ENCODE data around the gene GNPTG.

GNPTG gene

GRCh38 chr16:1319041-1319440 lies 32.7 kb upstream of the GNPTG start:
- H2AFZ ChIP-seq (ENCODE audit: low read length, unreplicated experiment) = no peak overlapping the region
- peaks cover 40% of the 10 kb centered on the region; the same call in 1 of the 2 replicates for H3K36me3 ChIP-seq (ENCODE audit: insufficient read depth, low read length)
- H3K4me3 ChIP-seq (ENCODE audit: low read depth, low read length) = no peak overlapping the region
- H3K79me2 ChIP-seq (ENCODE audit: control insufficient read depth, insufficient read depth, low read length, unreplicated experiment) = peaks cover 41% of the 10 kb centered on the region
- no peaks in the 10 kb centered on the region for H3K27me3 ChIP-seq (ENCODE audit: insufficient read depth, low read length)
- no peak overlapping the region for H3K27ac ChIP-seq (ENCODE audit: low read depth, low read length)
- H3K4me1 ChIP-seq (ENCODE audit: control insufficient read depth, insufficient read depth, low read length, unreplicated experiment) = no peaks in the 10 kb centered on the region

- Histone ChIP-seq H3K36me3 (ENCODE audit: insufficient read depth, low read length) (peaks cover 36% of the 10 kb centered on the region; the same call in 1 of the 2 replicates), H3K27ac (ENCODE audit: low read depth, low read length) (no peak overlapping the region), H3K27me3 (ENCODE audit: insufficient read depth, low read length) (no peaks in the 10 kb centered on the region), H2AFZ (ENCODE audit: low read length, unreplicated experiment) (no peak overlapping the region), H3K4me1 (ENCODE audit: control insufficient read depth, insufficient read depth, low read length, unreplicated experiment) (no peaks in the 10 kb centered on the region), H3K79me2 (ENCODE audit: control insufficient read depth, insufficient read depth, low read length, unreplicated experiment) (peaks cover 30% of the 10 kb centered on the region), H3K4me3 (ENCODE audit: low read depth, low read length) (no peak overlapping the region)
Observed at GRCh38 chr16:1320097-1320496, 31.6 kb upstream of the GNPTG start.

GRCh38 chr16:1320658-1321240 lies 31.0 kb upstream of the GNPTG start:
- peaks cover 31% of the 10 kb centered on the region; the same call in 1 of the 2 replicates for H3K36me3 ChIP-seq (ENCODE audit: insufficient read depth, low read length)
- no peaks in the 10 kb centered on the region for H3K4me1 ChIP-seq (ENCODE audit: control insufficient read depth, insufficient read depth, low read length, unreplicated experiment)
- no peak overlapping the region for H3K4me3 ChIP-seq (ENCODE audit: low read depth, low read length)
- no peak overlapping the region for H3K27ac ChIP-seq (ENCODE audit: low read depth, low read length)
- H2AFZ ChIP-seq (ENCODE audit: low read length, unreplicated experiment) = no peak overlapping the region
- H3K79me2 ChIP-seq (ENCODE audit: control insufficient read depth, insufficient read depth, low read length, unreplicated experiment) = peaks cover 23% of the 10 kb centered on the region
- H3K27me3 ChIP-seq (ENCODE audit: insufficient read depth, low read length) = no peaks in the 10 kb centered on the region

- Histone ChIP-seq H3K4me1 (ENCODE audit: control insufficient read depth, insufficient read depth, low read length, unreplicated experiment) (no peaks in the 10 kb centered on the region), H2AFZ (ENCODE audit: low read length, unreplicated experiment) (no peak overlapping the region), H3K36me3 (ENCODE audit: insufficient read depth, low read length) (peaks cover 28% of the 10 kb centered on the region; the same call in 1 of the 2 replicates), H3K27ac (ENCODE audit: low read depth, low read length) (no peak overlapping the region), H3K4me3 (ENCODE audit: low read depth, low read length) (no peak overlapping the region), H3K27me3 (ENCODE audit: insufficient read depth, low read length) (no peaks in the 10 kb centered on the region), H3K79me2 (ENCODE audit: control insufficient read depth, insufficient read depth, low read length, unreplicated experiment) (peaks cover 11% of the 10 kb centered on the region)
Observed at GRCh38 chr16:1322407-1322806, 29.3 kb upstream of the GNPTG start.

- no peaks in the 10 kb centered on the region for H3K27me3 ChIP-seq (ENCODE audit: insufficient read depth, low read length)
- no peak overlapping the region for H2AFZ ChIP-seq (ENCODE audit: low read length, unreplicated experiment)
- H3K27ac ChIP-seq (ENCODE audit: low read depth, low read length) = no peak overlapping the region
- no peak overlapping the region for H3K4me3 ChIP-seq (ENCODE audit: low read depth, low read length)
- H3K36me3 ChIP-seq (ENCODE audit: insufficient read depth, low read length) = peaks cover 17% of the 10 kb centered on the region; the same call in 1 of the 2 replicates
- peaks cover 3% of the 10 kb centered on the region for H3K79me2 ChIP-seq (ENCODE audit: control insufficient read depth, insufficient read depth, low read length, unreplicated experiment)
- no peaks in the 10 kb centered on the region for H3K4me1 ChIP-seq (ENCODE audit: control insufficient read depth, insufficient read depth, low read length, unreplicated experiment)
Observed at GRCh38 chr16:1323296-1324239, 28.2 kb upstream of the GNPTG start.

- no peak overlapping the region for H2AFZ ChIP-seq (ENCODE audit: low read length, unreplicated experiment)
- peaks cover under 1% of the 10 kb centered on the region for H3K79me2 ChIP-seq (ENCODE audit: control insufficient read depth, insufficient read depth, low read length, unreplicated experiment)
- H3K36me3 ChIP-seq (ENCODE audit: insufficient read depth, low read length) = peaks cover 11% of the 10 kb centered on the region; the same call in 1 of the 2 replicates
- H3K27ac ChIP-seq (ENCODE audit: low read depth, low read length) = no peak overlapping the region
- H3K27me3 ChIP-seq (ENCODE audit: insufficient read depth, low read length) = no peaks in the 10 kb centered on the region
- no peaks in the 10 kb centered on the region for H3K4me1 ChIP-seq (ENCODE audit: control insufficient read depth, insufficient read depth, low read length, unreplicated experiment)
- H3K4me3 ChIP-seq (ENCODE audit: low read depth, low read length) = no peak overlapping the region
Observed at GRCh38 chr16:1324286-1324826, 27.4 kb upstream of the GNPTG start.

- H3K27me3 ChIP-seq (ENCODE audit: insufficient read depth, low read length) = no peaks in the 10 kb centered on the region
- peaks cover 2% of the 10 kb centered on the region; the same call in 1 of the 2 replicates for H3K36me3 ChIP-seq (ENCODE audit: insufficient read depth, low read length)
- no peak overlapping the region for H3K4me3 ChIP-seq (ENCODE audit: low read depth, low read length)
- H3K79me2 ChIP-seq (ENCODE audit: control insufficient read depth, insufficient read depth, low read length, unreplicated experiment) = no peaks in the 10 kb centered on the region
- H2AFZ ChIP-seq (ENCODE audit: low read length, unreplicated experiment) = no peak overlapping the region
- no peak overlapping the region for H3K27ac ChIP-seq (ENCODE audit: low read depth, low read length)
- no peaks in the 10 kb centered on the region for H3K4me1 ChIP-seq (ENCODE audit: control insufficient read depth, insufficient read depth, low read length, unreplicated experiment)
Observed at GRCh38 chr16:1325261-1325660, 26.5 kb upstream of the GNPTG start.

GRCh38 chr16:1325673-1326371 lies 25.9 kb upstream of the GNPTG start:
- H3K27me3 ChIP-seq (ENCODE audit: insufficient read depth, low read length) = peaks cover 4% of the 10 kb centered on the region; the same call in 1 of the 2 replicates
- H3K36me3 ChIP-seq (ENCODE audit: insufficient read depth, low read length) = no peaks in the 10 kb centered on the region; the same call in 1 of the 2 replicates

GRCh38 chr16:1326391-1326790 lies 25.3 kb upstream of the GNPTG start:
- Histone ChIP-seq H3K27ac (ENCODE audit: low read depth, low read length) (no peak overlapping the region), H2AFZ (ENCODE audit: low read length, unreplicated experiment) (no peak overlapping the region), H3K36me3 (ENCODE audit: insufficient read depth, low read length) (no peaks in the 10 kb centered on the region), H3K4me3 (ENCODE audit: low read depth, low read length) (no peak overlapping the region), H3K27me3 (ENCODE audit: insufficient read depth, low read length) (peaks cover 9% of the 10 kb centered on the region; the same call in 1 of the 2 replicates), H3K4me1 (ENCODE audit: control insufficient read depth, insufficient read depth, low read length, unreplicated experiment) (peaks cover 2% of the 10 kb centered on the region), H3K79me2 (ENCODE audit: control insufficient read depth, insufficient read depth, low read length, unreplicated experiment) (no peaks in the 10 kb centered on the region)

More at GRCh38 chr16:1325673-1326371, 25.9 kb upstream of the GNPTG start:
- no peak overlapping the region for H3K27ac ChIP-seq (ENCODE audit: low read depth, low read length)
- no peaks in the 10 kb centered on the region for H3K4me1 ChIP-seq (ENCODE audit: control insufficient read depth, insufficient read depth, low read length, unreplicated experiment)
- no peak overlapping the region for H2AFZ ChIP-seq (ENCODE audit: low read length, unreplicated experiment)
- H3K79me2 ChIP-seq (ENCODE audit: control insufficient read depth, insufficient read depth, low read length, unreplicated experiment) = no peaks in the 10 kb centered on the region
- no peak overlapping the region for H3K4me3 ChIP-seq (ENCODE audit: low read depth, low read length)

- Histone ChIP-seq H2AFZ (ENCODE audit: low read length, unreplicated experiment) (no peak overlapping the region), H3K79me2 (ENCODE audit: control insufficient read depth, insufficient read depth, low read length, unreplicated experiment) (no peaks in the 10 kb centered on the region), H3K4me1 (ENCODE audit: control insufficient read depth, insufficient read depth, low read length, unreplicated experiment) (peaks cover 9% of the 10 kb centered on the region), H3K27me3 (ENCODE audit: insufficient read depth, low read length) (peaks cover 15% of the 10 kb centered on the region), H3K4me3 (ENCODE audit: low read depth, low read length) (no peak overlapping the region), H3K36me3 (ENCODE audit: insufficient read depth, low read length) (no peaks in the 10 kb centered on the region), H3K27ac (ENCODE audit: low read depth, low read length) (no peak overlapping the region)
Observed at GRCh38 chr16:1326946-1327618, 24.6 kb upstream of the GNPTG start.
